H1 (cell line): ENCODE measurements around the gene GHRL. TPM values are rescaled to one million over a fixed set of nuclear protein-coding genes. Genes with fewer than 3 reads are reported as not detected.

ENCODE experiments used
- CTCF ChIA-PET: fragments of 300-600 bp; sonication (Branson Sonifier 250); formaldehyde crosslinking; loops from one replicate; lab custom pipeline; 2021; ENCODE audit not compliant: partially characterized antibody; lab: Charles Lee
- POLR2A ChIA-PET: fragments of 300-600 bp; sonication (Branson Sonifier 250); formaldehyde crosslinking; loops from one replicate; lab custom pipeline; 2021; ENCODE audit warnings: inconsistent platforms; ENCODE audit not compliant: partially characterized antibody; lab: Charles Lee
- DNase-seq, 2 experiments: peaks; one replicate each; pipeline versions ENCODE4 v3.0.0 to v3.0.0-alpha.2; 2010 to 2022; ENCODE audit warnings: low spot score in 2 of 2, low read depth in 1 of 2, mixed read lengths in 1 of 2
- FAIRE-seq: peaks from 2 replicates; lab custom pipeline; 2011; peaks lifted over from hg19 to GRCh38; lab: Jason Lieb, UNC
- H2AFZ ChIP-seq: 2 replicates; pipeline ENCODE4 v1.8.1; 2012; ENCODE audit warnings: low read length, inconsistent platforms
- H2AK5ac ChIP-seq: 2 replicates; pipeline ENCODE4 v1.6.1; 2013; ENCODE audit warnings: low read depth, low read length
- H2BK120ac ChIP-seq: replicated peaks from 2 replicates; pipeline ENCODE3; 2013; ENCODE audit warnings: low read depth, low read length, inconsistent platforms
- H2BK12ac ChIP-seq: 2 replicates; pipeline ENCODE4 v1.6.1; 2013; ENCODE audit warnings: low read depth, low read length
- H2BK15ac ChIP-seq: 2 replicates; pipeline ENCODE4 v1.6.1; 2013; ENCODE audit warnings: low read length
- H2BK20ac ChIP-seq: 2 replicates; pipeline ENCODE4 v1.6.1; 2013; ENCODE audit warnings: low read length
- H2BK5ac ChIP-seq: 2 replicates; pipeline ENCODE4 v1.6.1; 2013; ENCODE audit warnings: low read depth, low read length
- H3K14ac ChIP-seq: 2 replicates; pipeline ENCODE4 v1.6.1; 2013; ENCODE audit warnings: inconsistent platforms; ENCODE audit not compliant: insufficient read length
- H3K18ac ChIP-seq: 2 replicates; pipeline ENCODE4 v1.6.1; 2013; ENCODE audit warnings: low read length; ENCODE audit errors: extremely low read depth
- H3K23ac ChIP-seq: 2 replicates; pipeline ENCODE4 v1.6.1; 2013; ENCODE audit warnings: inconsistent platforms; ENCODE audit not compliant: insufficient read length
- H3K23me2 ChIP-seq: 2 replicates; pipeline ENCODE4 v1.6.1; 2013; ENCODE audit warnings: low read depth, low read length
- H3K27ac ChIP-seq: 2 replicates; pipeline ENCODE4 v1.6.1; 2011; ENCODE audit warnings: low read depth, low read length, inconsistent platforms
- H3K27me3 ChIP-seq, 4 experiments: replicated peaks in 1 of 4; 1 replicate in 1 of 4; 2 replicates in 3 of 4; pipeline versions ENCODE4 v1.6.1 to v1.8.1; 2011 to 2013; ENCODE audit warnings: low read length in 3 of 4, mild to moderate bottlenecking in 3 of 4, inconsistent platforms in 2 of 4, mixed read lengths in 2 of 4, moderate library complexity in 1 of 4; ENCODE audit not compliant: control insufficient read depth in 3 of 4, insufficient read depth in 3 of 4; ENCODE audit errors: extremely low read depth in 1 of 4
- H3K36me3 ChIP-seq, 4 experiments: 2 replicates each; pipeline versions ENCODE4 v1.6.1 to v1.8.1; 2011 to 2013; ENCODE audit warnings: mild to moderate bottlenecking in 4 of 4, low read length in 3 of 4, moderate library complexity in 2 of 4, control low read depth in 1 of 4, inconsistent platforms in 1 of 4; ENCODE audit not compliant: insufficient read depth in 4 of 4, control insufficient read depth in 2 of 4
- H3K4ac ChIP-seq: replicated peaks from 2 replicates; pipeline ENCODE3; 2013; ENCODE audit warnings: low read length, low read depth, mixed read lengths, inconsistent platforms; ENCODE audit not compliant: insufficient read length
- H3K4me1 ChIP-seq, 4 experiments: replicated peaks in 1 of 4; 1 replicate in 1 of 4; 2 replicates in 3 of 4; pipeline versions ENCODE4 v1.6.1 to v1.8.1; 2011 to 2013; ENCODE audit warnings: low read length in 3 of 4, inconsistent platforms in 2 of 4, mixed read lengths in 1 of 4; ENCODE audit not compliant: insufficient read depth in 4 of 4, control insufficient read depth in 3 of 4
- H3K4me2 ChIP-seq, 2 experiments: 2 replicates each; pipeline versions ENCODE4 v1.6.1 to v1.8.1; 2011 to 2013; ENCODE audit warnings: low read depth in 2 of 2, low read length in 2 of 2, control low read depth in 1 of 2, inconsistent platforms in 1 of 2, mild to moderate bottlenecking in 1 of 2; ENCODE audit not compliant: insufficient read depth in 1 of 2
- H3K4me3 ChIP-seq, 4 experiments: fragments of 200-600, 300-600 bp in 1 of 4; sonication (generic), shearing (Covaris generic), sonication (Bioruptor Twin) in 1 of 4; 2 replicates each; pipeline versions ENCODE4 v1.5.1 to v1.8.1; 2011 to 2016; ENCODE audit warnings: low read length in 4 of 4, low read depth in 3 of 4, control low read depth in 2 of 4, inconsistent platforms in 2 of 4, mild to moderate bottlenecking in 2 of 4, mixed read lengths in 1 of 4, moderate library complexity in 1 of 4; ENCODE audit not compliant: insufficient read depth in 2 of 4; ENCODE audit errors: extremely low read depth in 1 of 4
- H3K56ac ChIP-seq: replicated peaks from 2 replicates; pipeline ENCODE3; 2013; ENCODE audit warnings: low read depth, mild to moderate bottlenecking, mixed read lengths, low read length, inconsistent platforms; ENCODE audit not compliant: insufficient read length
- H3K79me1 ChIP-seq: 2 replicates; pipeline ENCODE4 v1.6.1; 2013; ENCODE audit warnings: low read depth, low read length, control low read depth
- H3K79me2 ChIP-seq, 2 experiments: 2 replicates each; pipeline versions ENCODE4 v1.6.1 to v1.8.1; 2012 to 2013; ENCODE audit warnings: low read length in 2 of 2, mild to moderate bottlenecking in 2 of 2, inconsistent platforms in 1 of 2; ENCODE audit not compliant: insufficient read depth in 2 of 2, control insufficient read depth in 1 of 2
- H3K9ac ChIP-seq, 4 experiments: replicated peaks in 1 of 4; 1 replicate in 1 of 4; 2 replicates in 3 of 4; pipeline versions ENCODE4 v1.6.1 to v1.8.1; 2011 to 2013; ENCODE audit warnings: low read depth in 3 of 4, low read length in 3 of 4, control low read depth in 2 of 4, mild to moderate bottlenecking in 2 of 4, moderate library complexity in 2 of 4, inconsistent platforms in 1 of 4; ENCODE audit errors: extremely low read depth in 1 of 4
- H3K9me3 ChIP-seq, 2 experiments: 2 replicates each; pipeline versions ENCODE4 v1.6.1 to v1.8.1; 2012 to 2013; ENCODE audit warnings: mild to moderate bottlenecking in 2 of 2, moderate library complexity in 2 of 2, control low read depth in 1 of 2, inconsistent platforms in 1 of 2, low read depth in 1 of 2, low read length in 1 of 2, mixed read lengths in 1 of 2; ENCODE audit not compliant: insufficient read depth in 2 of 2
- H4K20me1 ChIP-seq, 2 experiments: replicated peaks in 1 of 2; 2 replicates each; pipeline versions ENCODE3 to v1.8.1; 2011 to 2013; ENCODE audit warnings: inconsistent platforms in 2 of 2, low read length in 2 of 2, mild to moderate bottlenecking in 1 of 2; ENCODE audit not compliant: insufficient read depth in 2 of 2, control insufficient read depth in 1 of 2
- H4K5ac ChIP-seq: 2 replicates; pipeline ENCODE4 v1.6.1; 2013; ENCODE audit warnings: low read length, low read depth, mixed read lengths, inconsistent platforms; ENCODE audit not compliant: insufficient read length
- H4K8ac ChIP-seq: 2 replicates; pipeline ENCODE4 v1.8.0; 2013; ENCODE audit warnings: mild to moderate bottlenecking, moderate library complexity, low read length, inconsistent platforms; ENCODE audit not compliant: insufficient read depth; ENCODE audit errors: extremely low read depth
- H4K91ac ChIP-seq: replicated peaks from 2 replicates; pipeline ENCODE3; 2013; ENCODE audit warnings: low read length, mixed read lengths, inconsistent platforms; ENCODE audit not compliant: insufficient read length
- BCL11A ChIP-seq, 2 experiments: IDR thresholded peaks; one replicate each; pipeline ENCODE4 v1.6.1; 2011; ENCODE audit warnings: low read depth in 2 of 2, low read length in 2 of 2, mild to moderate bottlenecking in 2 of 2
- CBX5 ChIP-seq: fragments of 300-800, 300-1000 bp; sonication (generic); IDR thresholded peaks from 2 replicates; pipeline ENCODE4 v1.7.1; 2016; ENCODE audit warnings: antibody characterized with exemption, low read length, low read depth
- CREB1 ChIP-seq: IDR thresholded peaks from 2 replicates; pipeline ENCODE4 v1.6.1; 2012; ENCODE audit warnings: inconsistent platforms
- GTF2F1 ChIP-seq: IDR thresholded peaks from 2 replicates; pipeline ENCODE4 v1.6.1; 2012; ENCODE audit warnings: low read depth, low read length, improper control_type of control experiment, borderline replicate concordance
- JUN ChIP-seq: IDR thresholded peaks from 2 replicates; pipeline ENCODE4 v1.6.1; 2011; ENCODE audit warnings: low read depth, mild to moderate bottlenecking, improper control_type of control experiment, low read length
- PHF8 ChIP-seq: fragments of 200-600 bp; sonication (generic); conservative IDR thresholded peaks from 2 replicates; pipeline ENCODE4 v1.7.1; 2012; ENCODE audit warnings: low read depth, mild to moderate bottlenecking, inconsistent platforms, low read length, moderate library complexity
- RFX5 ChIP-seq: IDR thresholded peaks from 2 replicates; pipeline ENCODE4 v1.6.1; 2011; ENCODE audit warnings: low read depth, low read length, improper control_type of control experiment, borderline replicate concordance
- TAF7 ChIP-seq: optimal IDR thresholded peaks from 2 replicates; pipeline ENCODE3; 2011; ENCODE audit warnings: low read depth, mild to moderate bottlenecking, inconsistent platforms, low read length, moderate library complexity, borderline replicate concordance
- WGBS, 2 experiments: shearing (Covaris generic) in 1 of 2; methylation state at CpG; one replicate each; pipeline versions ENCODE4 v1.1.6 to v1.1.7; 2013 to 2015; ENCODE audit warnings: low lambda C conversion rate in 2 of 2, mixed read lengths in 2 of 2, inconsistent platforms in 1 of 2, low coverage in 1 of 2, missing lambda C conversion rate in 1 of 2; ENCODE audit not compliant: insufficient replicate concordance in 2 of 2, insufficient coverage in 1 of 2, insufficient read length in 1 of 2; ENCODE audit errors: extremely low coverage in 1 of 2, missing lambda C conversion rate in 1 of 2; 5-methylcytosine and 5-hydroxymethylcytosine counted together
- polyA plus RNA-seq, 7 experiments: library from polyadenylated mRNA; depleted of rRNA in 3 of 7; stranded (reverse) in 5 of 7; unstranded in 2 of 7; fragments of >200 nt in 5 of 7; fragments of 200-250 nt in 2 of 7; gene quantifications; 1 replicate in 5 of 7; 2 replicates in 1 of 7; 4 replicates in 1 of 7; pipeline versions ENCODE4 v1.2.1 to v1.2.3, GENCODE V29; 2011 to 2013; ENCODE audit warnings: missing spikeins in 2 of 7, mixed read lengths in 2 of 7
- total RNA-seq: library from RNA; stranded (reverse); fragmentation: NEBNext Ultra II Directional; extraction: Animal tissue kit (Norgen Biotek cat#: 25700); gene quantifications from 2 replicates; pipeline ENCODE4 v1.2.1, GENCODE V29; 2021

The GHRL gene
- total and polyA plus RNA-seq, 2 of the 8 experiments (the other 6 are each of a cell fraction or from before 2014, with no cell fraction given): 0.32 to 0.35 TPM

DNA sequence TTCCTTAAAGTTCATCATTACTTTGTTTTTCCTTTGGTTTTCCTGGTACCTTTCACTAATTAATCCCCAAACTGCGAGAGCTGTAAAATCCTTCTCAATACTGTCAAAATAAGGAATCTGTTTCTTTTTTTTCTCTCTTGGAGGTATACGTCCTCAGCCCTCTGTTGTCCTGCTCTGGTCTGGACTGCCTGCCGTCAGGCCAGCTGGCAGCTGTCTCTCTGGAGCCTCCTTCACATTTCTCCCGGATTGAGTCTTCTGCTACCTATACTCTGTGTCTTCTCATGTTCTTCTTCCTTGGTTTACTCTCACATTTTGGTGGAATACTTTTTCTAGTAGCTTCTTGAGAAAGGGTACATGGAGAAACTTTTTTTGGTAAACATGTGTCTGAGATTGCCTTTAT is 30.7 kb downstream of the GHRL start:
- H3K36me3 ChIP-seq: peaks cover 2 to 30% (median 14%) of the 10 kb centered on the region in 4 experiments
- no peak overlapping the region for H3K4me2 ChIP-seq
- FAIRE-seq (no peak), DNase-seq (no peak)
- H4K8ac ChIP-seq: no peak overlapping the region
- WGBS, 2 experiments: 85% methylated on average over 4 of the region's 4 CpGs; no CpG with 5 or more reads in 1 of the 2 experiments
- H4K20me1 ChIP-seq: peaks cover 0 to 1% of the 10 kb centered on the region in 2 experiments
- H3K18ac ChIP-seq: no peak overlapping the region
- H2BK5ac ChIP-seq: no peak overlapping the region
- H3K14ac ChIP-seq: no peak overlapping the region
- no peak overlapping the region for H2BK20ac ChIP-seq
- no peak overlapping the region for H3K56ac ChIP-seq
- H3K27ac ChIP-seq: no peak overlapping the region
- H3K79me1 ChIP-seq: no peaks in the 10 kb centered on the region
- no peak overlapping the region for H2BK12ac ChIP-seq
- no peak overlapping the region for H3K23ac ChIP-seq
- H3K4me1 ChIP-seq: no peaks in the 10 kb centered on the region; a peak in 2 of 7 replicates
- peaks cover 0 to 25% of the 10 kb centered on the region in 2 experiments; a peak in 1 of 4 replicates for H3K79me2 ChIP-seq
- H4K5ac ChIP-seq: no peak overlapping the region
- no peaks in the 10 kb centered on the region for H3K9me3 ChIP-seq
- H3K4ac ChIP-seq: no peak overlapping the region
- H2BK120ac ChIP-seq: no peak overlapping the region
- no peak overlapping the region for H2BK15ac ChIP-seq
- H2AFZ ChIP-seq: no peak overlapping the region
- H2AK5ac ChIP-seq: no peak overlapping the region
- no peaks in the 10 kb centered on the region for H3K27me3 ChIP-seq
- CTCF ChIA-PET: interaction anchor here (0.6 to 3.6 kb wide), 8 partner anchors 11 to 125 kb away, joined by 3 to 29 read pairs (median 4); no protein-coding TSS in a partner anchor
- H3K23me2 ChIP-seq: no peaks in the 10 kb centered on the region
- POLR2A ChIA-PET: interaction anchor here (0.6 to 3.7 kb wide), 2 partner anchors 12 to 40 kb away, joined by 3 to 26 read pairs; partner anchors contain the start of gene TATDN2
- H3K9ac ChIP-seq: no peak overlapping the region
- no peak overlapping the region for H4K91ac ChIP-seq
- H3K4me3 ChIP-seq: no peak overlapping the region
- no peak for TF ChIP-seq TAF7
- no peak for TF ChIP-seq BCL11A (IDR thresholded peaks at IDR 0.05; ENCODE audit: low read depth in 2 of 2, low read length in 2 of 2)
- no peak for TF ChIP-seq PHF8
- TF ChIP-seq JUN: no peak
- no peak for TF ChIP-seq CREB1
- TF ChIP-seq GTF2F1: no peak
- TF ChIP-seq RFX5: no peak
- TF ChIP-seq CBX5: no peak
